BLaER1 (cell line): ENCODE results near the gene ARHGDIG.

Experiments used
- H3K27ac ChIP-seq: shearing (Covaris generic); formaldehyde crosslinking; 2 replicates; pipeline ENCODE4 v1.8.1; 2022
- H3K27me3 ChIP-seq: shearing (Covaris generic); formaldehyde crosslinking; 2 replicates; pipeline ENCODE4 v1.8.1; 2022
- H3K36me3 ChIP-seq: shearing (Covaris generic); formaldehyde crosslinking; 2 replicates; pipeline ENCODE4 v1.8.1; 2022
- H3K4me1 ChIP-seq: shearing (Covaris generic); formaldehyde crosslinking; 2 replicates; pipeline ENCODE4 v1.8.1; 2022
- H3K4me2 ChIP-seq: shearing (Covaris generic); formaldehyde crosslinking; 2 replicates; pipeline ENCODE4 v1.8.1; 2022
- H3K4me3 ChIP-seq: shearing (Covaris generic); formaldehyde crosslinking; 2 replicates; pipeline ENCODE4 v1.8.1; 2022
- H3K9ac ChIP-seq: shearing (Covaris generic); formaldehyde crosslinking; 2 replicates; pipeline ENCODE4 v1.8.1; 2022
- H3K9me3 ChIP-seq: shearing (Covaris generic); formaldehyde crosslinking; 2 replicates; pipeline ENCODE4 v1.8.1; 2022
- H4K20me1 ChIP-seq: shearing (Covaris generic); formaldehyde crosslinking; 2 replicates; pipeline ENCODE4 v1.8.1; 2022
- Cebpa-rat ChIP-seq: shearing (Covaris generic); IDR thresholded peaks from 2 replicates; pipeline ENCODE4 v1.8.1; 2022

Gene ARHGDIG

GRCh38 chr16:285146-286055, 5.0 kb downstream of the ARHGDIG start:
- Histone ChIP-seq H3K9me3 (peaks cover 4% of the 10 kb centered on the region; the same call in 1 of the 2 replicates), H4K20me1 (peaks cover 38% of the 10 kb centered on the region; the same call in 1 of the 2 replicates), H3K4me2 (peak overlapping the region; percentile 42)

GRCh38 chr16:286491-287297, 6.3 kb downstream of the ARHGDIG start:
- Histone ChIP-seq H3K9me3 (peaks cover 4% of the 10 kb centered on the region; the same call in 1 of the 2 replicates), H3K27ac (peak overlapping the region; percentile 13; the same call in 1 of the 2 replicates), H4K20me1 (peaks cover 51% of the 10 kb centered on the region), H3K9ac (no peak overlapping the region), H3K4me3 (no peak overlapping the region), H3K4me1 (peaks cover 57% of the 10 kb centered on the region), H3K4me2 (peak overlapping the region; percentile 52), H3K27me3 (peaks cover 16% of the 10 kb centered on the region), H3K36me3 (peaks cover 55% of the 10 kb centered on the region)
- TF ChIP-seq Cebpa-rat: no peak

More at GRCh38 chr16:285146-286055, 5.0 kb downstream of the ARHGDIG start:
- H3K4me3 ChIP-seq: no peak overlapping the region
- no peak overlapping the region for H3K9ac ChIP-seq
- no peak overlapping the region for H3K27ac ChIP-seq
- peaks cover 57% of the 10 kb centered on the region for H3K4me1 ChIP-seq
- peaks cover 42% of the 10 kb centered on the region for H3K36me3 ChIP-seq
- no peak for TF ChIP-seq Cebpa-rat
- peaks cover 29% of the 10 kb centered on the region for H3K27me3 ChIP-seq

DNA sequence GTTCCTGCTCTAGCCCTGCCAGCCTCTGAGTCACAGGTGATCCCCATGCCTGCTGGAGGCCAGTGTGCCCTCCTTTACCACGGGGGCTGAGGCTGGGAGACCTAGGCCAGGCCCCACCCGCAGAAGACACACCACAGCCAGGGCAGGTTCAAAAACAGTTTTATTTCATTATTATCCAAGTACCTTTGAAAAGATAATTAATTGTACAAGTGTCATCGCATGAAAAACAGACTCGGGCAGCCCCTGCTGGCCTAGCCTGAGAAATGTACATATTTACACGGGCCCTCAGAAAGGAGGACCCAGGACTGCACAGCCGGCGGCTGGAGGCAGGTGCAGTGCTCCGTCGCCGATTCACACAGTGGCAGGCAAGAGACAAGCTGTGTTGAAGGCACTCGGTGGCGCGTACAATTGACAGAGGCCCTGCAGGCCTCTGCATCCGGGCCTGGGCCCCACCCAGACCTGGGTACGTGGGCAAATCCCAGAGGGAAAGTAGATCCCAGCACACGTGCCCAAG, 7.0 kb downstream of the ARHGDIG start:
- Histone ChIP-seq H3K4me3 (no peak overlapping the region), H4K20me1 (peaks cover 58% of the 10 kb centered on the region), H3K36me3 (peaks cover 61% of the 10 kb centered on the region), H3K9ac (no peak overlapping the region), H3K27ac (peak overlapping the region; percentile 13; the same call in 1 of the 2 replicates), H3K27me3 (peaks cover 11% of the 10 kb centered on the region; the same call in 1 of the 2 replicates), H3K4me1 (peaks cover 57% of the 10 kb centered on the region), H3K9me3 (peaks cover 4% of the 10 kb centered on the region; the same call in 1 of the 2 replicates), H3K4me2 (peak overlapping the region; percentile 52)
- TF ChIP-seq Cebpa-rat: no peak

- Histone ChIP-seq H3K4me1 (peaks cover 50% of the 10 kb centered on the region), H4K20me1 (peaks cover 66% of the 10 kb centered on the region), H3K36me3 (peaks cover 70% of the 10 kb centered on the region), H3K4me3 (no peak overlapping the region), H3K4me2 (peak overlapping the region; percentile 52), H3K9me3 (peaks cover 4% of the 10 kb centered on the region; the same call in 1 of the 2 replicates), H3K27me3 (peaks cover 3% of the 10 kb centered on the region; the same call in 1 of the 2 replicates), H3K27ac (no peak overlapping the region), H3K9ac (no peak overlapping the region)
- no peak for TF ChIP-seq Cebpa-rat
Measured at GRCh38 chr16:287981-288920, 7.9 kb downstream of the ARHGDIG start.

GRCh38 chr16:289395-289997, 9.1 kb downstream of the ARHGDIG start:
- no peaks in the 10 kb centered on the region for H3K27me3 ChIP-seq
- H3K36me3 ChIP-seq: peaks cover 82% of the 10 kb centered on the region
- peaks cover 40% of the 10 kb centered on the region for H3K4me1 ChIP-seq
- H3K9me3 ChIP-seq: peaks cover 4% of the 10 kb centered on the region; the same call in 1 of the 2 replicates
- no peak overlapping the region for H3K27ac ChIP-seq
- H3K4me2 ChIP-seq: no peak overlapping the region
- H3K4me3 ChIP-seq: no peak overlapping the region
- H3K9ac ChIP-seq: no peak overlapping the region
- peaks cover 66% of the 10 kb centered on the region for H4K20me1 ChIP-seq
- TF ChIP-seq Cebpa-rat: no peak

- peaks cover 83% of the 10 kb centered on the region for H3K36me3 ChIP-seq
- H3K4me1 ChIP-seq: peaks cover 33% of the 10 kb centered on the region
- H4K20me1 ChIP-seq: peaks cover 66% of the 10 kb centered on the region
- no peak overlapping the region for H3K4me2 ChIP-seq
- no peak overlapping the region for H3K4me3 ChIP-seq
- H3K9ac ChIP-seq: no peak overlapping the region
- peaks cover 4% of the 10 kb centered on the region; the same call in 1 of the 2 replicates for H3K9me3 ChIP-seq
- no peak for TF ChIP-seq Cebpa-rat
- no peaks in the 10 kb centered on the region for H3K27me3 ChIP-seq
- no peak overlapping the region for H3K27ac ChIP-seq
Measured at GRCh38 chr16:290015-290680, 9.8 kb downstream of the ARHGDIG start.

DNA sequence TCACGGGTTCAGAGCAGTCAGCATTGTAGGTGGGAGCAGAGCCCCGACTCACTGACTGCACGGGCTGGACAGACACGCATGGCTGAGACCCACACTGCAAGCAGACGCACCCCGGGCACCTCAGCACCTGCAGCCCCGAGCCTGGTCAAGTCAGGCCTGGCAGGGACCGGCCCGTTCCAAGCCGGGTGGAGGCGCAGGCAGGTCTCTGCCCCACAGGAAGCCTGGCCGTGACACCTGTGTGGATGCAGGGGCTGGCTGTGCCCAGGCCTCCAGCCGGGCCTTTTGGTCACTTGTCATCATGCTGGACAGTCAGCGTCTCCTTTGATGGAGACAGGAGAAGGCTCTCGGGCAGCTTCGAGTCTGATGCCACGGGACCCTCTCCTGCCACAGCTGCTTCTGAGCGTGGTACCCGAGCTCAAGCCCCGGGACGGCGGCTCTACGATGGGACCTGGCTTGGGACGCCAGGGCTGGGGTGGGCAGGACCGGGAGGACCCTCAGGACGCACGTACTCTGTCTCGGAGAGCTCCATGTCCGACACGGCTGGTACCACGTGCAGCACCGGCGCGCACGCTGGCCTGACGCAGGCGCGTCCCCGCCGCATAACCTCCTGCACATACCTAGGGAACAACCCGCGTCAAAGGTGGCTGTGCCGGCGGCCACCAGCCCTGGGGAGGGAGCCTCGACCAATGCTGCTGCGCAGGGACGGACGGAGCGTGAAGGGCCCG, 10.5 kb downstream of the ARHGDIG start:
- Histone ChIP-seq H4K20me1 (peaks cover 71% of the 10 kb centered on the region), H3K9ac (no peak overlapping the region), H3K27ac (no peak overlapping the region), H3K9me3 (peaks cover 4% of the 10 kb centered on the region; the same call in 1 of the 2 replicates), H3K4me2 (no peak overlapping the region), H3K4me3 (no peak overlapping the region), H3K27me3 (no peaks in the 10 kb centered on the region), H3K4me1 (peaks cover 30% of the 10 kb centered on the region), H3K36me3 (peaks cover 84% of the 10 kb centered on the region)
- TF ChIP-seq Cebpa-rat: no peak

DNA sequence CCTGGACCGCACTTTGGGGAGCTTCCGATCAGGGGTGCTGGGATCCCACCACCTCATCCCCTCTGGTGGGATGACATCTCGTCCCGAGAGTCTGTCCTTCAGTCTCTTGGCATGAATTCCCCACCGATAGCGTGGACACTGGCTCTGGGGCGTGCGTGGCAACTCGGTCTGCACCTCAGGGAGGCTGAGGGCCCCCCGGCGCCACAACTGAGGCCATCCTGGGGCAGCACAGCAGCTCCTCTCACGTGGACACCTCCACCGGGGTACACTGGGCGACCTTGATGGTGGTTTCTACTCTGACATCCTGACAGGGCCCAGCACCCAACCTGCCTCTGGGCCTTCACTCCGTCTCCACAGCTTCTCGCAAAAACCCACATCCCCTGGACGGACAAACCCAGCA, 11.1 kb downstream of the ARHGDIG start:
- Histone ChIP-seq H4K20me1 (peaks cover 76% of the 10 kb centered on the region), H3K9me3 (peaks cover 1% of the 10 kb centered on the region; the same call in 1 of the 2 replicates), H3K4me1 (peaks cover 33% of the 10 kb centered on the region), H3K36me3 (peaks cover 86% of the 10 kb centered on the region), H3K9ac (no peak overlapping the region), H3K27ac (no peak overlapping the region), H3K4me2 (no peak overlapping the region), H3K27me3 (no peaks in the 10 kb centered on the region), H3K4me3 (no peak overlapping the region)
- no peak for TF ChIP-seq Cebpa-rat
